Mesenteric fat pad (tissue), 1 donor: Measurements from ENCODE around the gene STARD10. TPM values are rescaled to one million over a fixed set of nuclear protein-coding genes. Genes with fewer than 3 reads are reported as not detected.

ENCODE experiments used
- DNase-seq: peaks from one replicate; pipeline ENCODE4 v3.0.0-alpha.2; 2020; ENCODE audit warnings: low spot score
- total RNA-seq: library from RNA; stranded (reverse); fragmentation: NEBNext Ultra II Directional; extraction: Animal tissue kit (Norgen Biotek cat#: 25700); gene quantifications from one replicate; pipeline ENCODE4 v1.2.1, GENCODE V29; 2021
- donor health status: DM: yes; HTN: yes; CAD: no.

The STARD10 gene
- total RNA-seq, 1 donor from 2014 or later: 9.0 TPM

- DNase-seq: no peak
Observed at GRCh38 chr11:72767203-72768062, 26.4 kb downstream of the STARD10 start.

- DNase-seq: no peak
Observed at GRCh38 chr11:72766152-72766902, 27.5 kb downstream of the STARD10 start.

- no peak for DNase-seq
Observed at GRCh38 chr11:72764503-72764902, 29.3 kb downstream of the STARD10 start.

GRCh38 chr11:72763823-72764222, 30.0 kb downstream of the STARD10 start:
- no peak for DNase-seq

GRCh38 chr11:72762641-72763304, 31.1 kb downstream of the STARD10 start:
- no peak for DNase-seq

- no peak for DNase-seq
Observed at GRCh38 chr11:72760539-72761405, 33.1 kb downstream of the STARD10 start.

GRCh38 chr11:72759468-72759985, 34.3 kb downstream of the STARD10 start:
- no peak for DNase-seq

- no peak for DNase-seq
Observed at GRCh38 chr11:72758690-72759389, 35.0 kb downstream of the STARD10 start.

GRCh38 chr11:72758304-72758689, 35.5 kb downstream of the STARD10 start:
- no peak for DNase-seq

GRCh38 chr11:72755713-72756285, 38.0 kb downstream of the STARD10 start:
- DNase-seq: no peak

- no peak for DNase-seq
Observed at GRCh38 chr11:72754544-72755155, 39.2 kb downstream of the STARD10 start.

- DNase-seq: no peak
Observed at GRCh38 chr11:72754149-72754543, 39.7 kb downstream of the STARD10 start.

- no peak for DNase-seq
Observed at GRCh38 chr11:72753341-72754148, 40.3 kb downstream of the STARD10 start.

- DNase-seq: no peak
Observed at GRCh38 chr11:72752088-72752914, 41.5 kb downstream of the STARD10 start, which contains the start of gene ARAP1. TSS of gene ARAP1 (minus strand) at chr11:72752408. CDS start at chr11:72727128, 25,280 bp downstream.

GRCh38 chr11:72751116-72752087, 42.4 kb downstream of the STARD10 start:
- DNase-seq: no peak

GRCh38 chr11:72750556-72751115, 43.2 kb downstream of the STARD10 start:
- no peak for DNase-seq
